HepG2 (cell line): ENCODE data around the gene ABCB10. TPM values are rescaled to one million over a fixed set of nuclear protein-coding genes. Genes with fewer than 3 reads are reported as not detected.
A peak's percentile ranks its signal among the peaks of the same experiment; 100 is the strongest.

Source experiments
- ARNT2 ChIP-seq: sonication (generic); formaldehyde crosslinking; IDR thresholded peaks from 2 replicates; pipeline ENCODE4 v1.8.0; 2022; ENCODE audit warnings: mild to moderate bottlenecking, low read depth, missing genetic modification reagents, moderate library complexity
- BORCS8-MEF2B ChIP-seq: sonication (generic); formaldehyde crosslinking; IDR thresholded peaks from 2 replicates; pipeline ENCODE4 v1.8.0; 2022; ENCODE audit warnings: mild to moderate bottlenecking, missing genetic modification reagents
- CBX2 ChIP-seq, 2 experiments: fragments of 200-600 bp in 1 of 2; sonication (generic); formaldehyde crosslinking in 1 of 2; IDR thresholded peaks; 2 replicates each; pipeline versions ENCODE4 v1.7.0 to v1.8.1; 2018 to 2022; ENCODE audit warnings: low read depth in 2 of 2, low read length in 1 of 2, mild to moderate bottlenecking in 1 of 2, missing genetic modification reagents in 1 of 2
- FOXC1 ChIP-seq: sonication (generic); formaldehyde crosslinking; IDR thresholded peaks from 2 replicates; pipeline ENCODE4 v1.8.0; 2022; ENCODE audit warnings: mild to moderate bottlenecking, missing genetic modification reagents, borderline replicate concordance
- FOXK2 ChIP-seq: fragments of 450-650 bp; IDR thresholded peaks from 2 replicates; pipeline ENCODE4 v1.6.1; 2016
- POLR2A ChIP-seq, 2 experiments: IDR thresholded peaks; 2 replicates each; pipeline ENCODE4 v1.6.1; 2011; ENCODE audit warnings: low read depth in 2 of 2, low read length in 2 of 2, mild to moderate bottlenecking in 1 of 2, moderate library complexity in 1 of 2; ENCODE audit not compliant: insufficient read depth in 1 of 2
- RBM22 ChIP-seq: fragments of 200-400 bp; formaldehyde crosslinking; optimal IDR thresholded peaks from 2 replicates; pipeline ENCODE3; 2017; ENCODE audit warnings: mild to moderate bottlenecking, low read length, moderate library complexity
- SMAD3 ChIP-seq: sonication (generic); formaldehyde crosslinking; IDR thresholded peaks from 2 replicates; pipeline ENCODE4 v1.4.0; 2020; ENCODE audit warnings: missing genetic modification reagents
- SOX13 ChIP-seq, 3 experiments: fragments of 450-650 bp in 1 of 3; sonication (generic) in 1 of 3; formaldehyde crosslinking in 1 of 3; IDR thresholded peaks in 2 of 3; conservative IDR thresholded peaks in 1 of 3; 2 replicates each; pipeline versions ENCODE4 v1.5.0 to v1.6.1; 2016 to 2020; ENCODE audit warnings: antibody characterized with exemption in 1 of 3, mild to moderate bottlenecking in 1 of 3, missing compliant biosample characterization in 1 of 3, missing genetic modification reagents in 1 of 3, moderate library complexity in 1 of 3
- TAF1 ChIP-seq: sonication (generic); formaldehyde crosslinking; IDR thresholded peaks from 2 replicates; pipeline ENCODE4 v1.4.0; 2020; ENCODE audit warnings: missing genetic modification reagents
- TGIF2 ChIP-seq: IDR thresholded peaks from 2 replicates; pipeline ENCODE4 v1.6.1; 2016; ENCODE audit warnings: control low read depth, missing compliant biosample characterization
- ZNF138 ChIP-seq: sonication (generic); formaldehyde crosslinking; IDR thresholded peaks from 2 replicates; pipeline ENCODE4 v1.5.0; 2020; ENCODE audit warnings: mild to moderate bottlenecking, low read depth, missing genetic modification reagents
- ZNF260 ChIP-seq: sonication (generic); formaldehyde crosslinking; IDR thresholded peaks from 2 replicates; pipeline ENCODE4 v1.4.0; 2020; ENCODE audit warnings: missing genetic modification reagents, low read depth, mild to moderate bottlenecking, borderline replicate concordance
- ZNF263 ChIP-seq: sonication (generic); formaldehyde crosslinking; IDR thresholded peaks from 2 replicates; pipeline ENCODE4 v1.4.0; 2020; ENCODE audit warnings: missing genetic modification reagents
- ZNF354B ChIP-seq: sonication (generic); formaldehyde crosslinking; IDR thresholded peaks from 2 replicates; pipeline ENCODE4 v1.8.0; 2022; ENCODE audit warnings: mild to moderate bottlenecking, missing genetic modification reagents
- ZNF782 ChIP-seq: sonication (generic); formaldehyde crosslinking; IDR thresholded peaks from 2 replicates; pipeline ENCODE4 v1.4.0; 2020; ENCODE audit warnings: missing genetic modification reagents, mild to moderate bottlenecking, borderline replicate concordance
- ZZZ3 ChIP-seq: sonication (generic); formaldehyde crosslinking; IDR thresholded peaks from 2 replicates; pipeline ENCODE4 v1.4.0; 2020; ENCODE audit warnings: missing genetic modification reagents, mild to moderate bottlenecking, borderline replicate concordance
- polyA plus RNA-seq, 8 experiments: library from polyadenylated mRNA; depleted of rRNA in 3 of 8; stranded (reverse) in 7 of 8; unstranded in 1 of 8; fragments of >200 nt; fragmentation: Illumina TruSeq in 4 of 8; extraction: Trizol in 4 of 8; gene quantifications; 2 replicates each; pipeline versions ENCODE4 v1.2.1 to v1.2.3, GENCODE V29; 2011 to 2016; ENCODE audit warnings: low read depth in 4 of 8, missing spikeins in 1 of 8, mixed read lengths in 1 of 8; ENCODE audit not compliant: insufficient read depth in 1 of 8
- total RNA-seq, 5 experiments: library from RNA; depleted of rRNA; stranded (reverse); fragments of >200 nt; fragmentation: Illumina TruSeq; extraction: Trizol; gene quantifications; 2 replicates each; pipeline ENCODE4 v1.2.3, GENCODE V29; 2016; ENCODE audit warnings: low read depth in 1 of 5
- TF ChIP-seq, protein P1 (sequence below): IDR thresholded peaks from 2 replicates; pipeline ENCODE4 v1.6.1; 2018; ENCODE audit warnings: missing genetic modification reagents
- TF ChIP-seq, protein P2 (sequence below), 2 experiments: sonication (generic) in 1 of 2; formaldehyde crosslinking in 1 of 2; IDR thresholded peaks; 2 replicates each; pipeline versions ENCODE4 v1.5.1 to v1.6.1; 2011 to 2020; ENCODE audit warnings: borderline replicate concordance in 1 of 2, low read depth in 1 of 2, low read length in 1 of 2, mild to moderate bottlenecking in 1 of 2, missing genetic modification reagents in 1 of 2, moderate library complexity in 1 of 2
- TF ChIP-seq, protein P3 (sequence below): sonication (generic); formaldehyde crosslinking; IDR thresholded peaks from 2 replicates; pipeline ENCODE4 v1.4.0; 2020; ENCODE audit warnings: mild to moderate bottlenecking, missing genetic modification reagents
- TF ChIP-seq, protein P4 (sequence below): sonication (generic); formaldehyde crosslinking; IDR thresholded peaks from 2 replicates; pipeline ENCODE4 v1.4.0; 2020; ENCODE audit warnings: mild to moderate bottlenecking, missing genetic modification reagents
- TF ChIP-seq, protein P5 (sequence below): IDR thresholded peaks from 2 replicates; pipeline ENCODE4 v1.6.1; 2018; ENCODE audit warnings: missing genetic modification reagents, mild to moderate bottlenecking, missing compliant biosample characterization

The ABCB10 gene
- total and polyA plus RNA-seq, 2 of the 13 experiments (the other 11 are each of a cell fraction or from before 2014, with no cell fraction given) = 11.2 to 28.9 TPM

DNA sequence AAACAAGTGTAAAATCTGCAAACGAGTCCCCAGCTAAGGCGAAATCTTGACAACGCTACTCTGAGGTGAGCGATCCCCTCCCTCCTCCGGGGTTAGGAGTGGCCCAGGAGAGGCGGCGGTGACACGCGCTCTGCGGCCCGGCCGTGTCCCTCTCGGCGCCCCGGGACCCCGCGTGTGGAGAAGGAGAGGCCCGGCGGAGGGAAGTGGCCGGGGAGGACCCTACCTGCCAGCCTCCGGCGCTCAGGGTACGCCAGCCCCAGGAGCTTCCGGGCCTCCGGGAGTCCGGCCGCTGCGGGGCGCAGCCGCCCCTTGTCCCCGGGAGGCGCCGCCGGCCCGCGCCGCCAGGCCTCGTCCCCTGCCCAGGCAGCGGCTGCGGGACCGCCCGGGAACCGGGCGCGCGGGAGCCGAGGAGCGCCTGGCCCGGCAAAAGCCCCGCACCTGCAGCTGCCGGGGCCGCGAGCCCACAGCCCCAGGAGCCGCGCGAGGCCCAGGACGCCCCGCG is 543 bp downstream of the ABCB10 start (continued):
- TF ChIP-seq ZNF354B (CRISPR knock-in tag) = no peak
- no peak for TF ChIP-seq ZNF138 (CRISPR knock-in tag)
- TF ChIP-seq, protein P1, sequence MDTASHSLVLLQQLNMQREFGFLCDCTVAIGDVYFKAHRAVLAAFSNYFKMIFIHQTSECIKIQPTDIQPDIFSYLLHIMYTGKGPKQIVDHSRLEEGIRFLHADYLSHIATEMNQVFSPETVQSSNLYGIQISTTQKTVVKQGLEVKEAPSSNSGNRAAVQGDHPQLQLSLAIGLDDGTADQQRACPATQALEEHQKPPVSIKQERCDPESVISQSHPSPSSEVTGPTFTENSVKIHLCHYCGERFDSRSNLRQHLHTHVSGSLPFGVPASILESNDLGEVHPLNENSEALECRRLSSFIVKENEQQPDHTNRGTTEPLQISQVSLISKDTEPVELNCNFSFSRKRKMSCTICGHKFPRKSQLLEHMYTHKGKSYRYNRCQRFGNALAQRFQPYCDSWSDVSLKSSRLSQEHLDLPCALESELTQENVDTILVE = no peak
- no peak for TF ChIP-seq FOXK2
- no peak for TF ChIP-seq CBX2 (IDR thresholded peaks at IDR 0.05; ENCODE audit: low read depth, low read length)
- no peak for TF ChIP-seq CBX2 (CRISPR knock-in tag; IDR thresholded peaks at IDR 0.05; ENCODE audit: low read depth)
- no peak for TF ChIP-seq RBM22
- no peak; the same call in 1 of the 2 replicates for TF ChIP-seq TAF1 (CRISPR knock-in tag)
- peak; percentile 11; the same call in 1 of the 2 replicates for TF ChIP-seq ZNF263
- TF ChIP-seq ZNF782 (CRISPR knock-in tag) = no peak
- TF ChIP-seq ZZZ3 (CRISPR knock-in tag) = no peak
- TF ChIP-seq POLR2A (IDR thresholded peaks at IDR 0.05; ENCODE audit: insufficient read depth in 1 of 2, low read depth in 2 of 2, low read length in 2 of 2) = peak in 1 of 2 experiments; percentile 12; a peak in 1 of 4 replicates
- TF ChIP-seq SMAD3 (CRISPR knock-in tag) = no peak
- TF ChIP-seq, protein P2, sequence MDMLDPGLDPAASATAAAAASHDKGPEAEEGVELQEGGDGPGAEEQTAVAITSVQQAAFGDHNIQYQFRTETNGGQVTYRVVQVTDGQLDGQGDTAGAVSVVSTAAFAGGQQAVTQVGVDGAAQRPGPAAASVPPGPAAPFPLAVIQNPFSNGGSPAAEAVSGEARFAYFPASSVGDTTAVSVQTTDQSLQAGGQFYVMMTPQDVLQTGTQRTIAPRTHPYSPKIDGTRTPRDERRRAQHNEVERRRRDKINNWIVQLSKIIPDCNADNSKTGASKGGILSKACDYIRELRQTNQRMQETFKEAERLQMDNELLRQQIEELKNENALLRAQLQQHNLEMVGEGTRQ (IDR thresholded peaks at IDR 0.05; ENCODE audit: low read depth, low read length) = no peak
- TF ChIP-seq, protein P2 (CRISPR knock-in tag; IDR thresholded peaks at IDR 0.05; ENCODE audit: borderline replicate concordance) = no peak
- no peak for TF ChIP-seq BORCS8-MEF2B (CRISPR knock-in tag)
- no peak for TF ChIP-seq ZNF260
- TF ChIP-seq, protein P3, sequence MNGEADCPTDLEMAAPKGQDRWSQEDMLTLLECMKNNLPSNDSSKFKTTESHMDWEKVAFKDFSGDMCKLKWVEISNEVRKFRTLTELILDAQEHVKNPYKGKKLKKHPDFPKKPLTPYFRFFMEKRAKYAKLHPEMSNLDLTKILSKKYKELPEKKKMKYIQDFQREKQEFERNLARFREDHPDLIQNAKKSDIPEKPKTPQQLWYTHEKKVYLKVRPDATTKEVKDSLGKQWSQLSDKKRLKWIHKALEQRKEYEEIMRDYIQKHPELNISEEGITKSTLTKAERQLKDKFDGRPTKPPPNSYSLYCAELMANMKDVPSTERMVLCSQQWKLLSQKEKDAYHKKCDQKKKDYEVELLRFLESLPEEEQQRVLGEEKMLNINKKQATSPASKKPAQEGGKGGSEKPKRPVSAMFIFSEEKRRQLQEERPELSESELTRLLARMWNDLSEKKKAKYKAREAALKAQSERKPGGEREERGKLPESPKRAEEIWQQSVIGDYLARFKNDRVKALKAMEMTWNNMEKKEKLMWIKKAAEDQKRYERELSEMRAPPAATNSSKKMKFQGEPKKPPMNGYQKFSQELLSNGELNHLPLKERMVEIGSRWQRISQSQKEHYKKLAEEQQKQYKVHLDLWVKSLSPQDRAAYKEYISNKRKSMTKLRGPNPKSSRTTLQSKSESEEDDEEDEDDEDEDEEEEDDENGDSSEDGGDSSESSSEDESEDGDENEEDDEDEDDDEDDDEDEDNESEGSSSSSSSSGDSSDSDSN (CRISPR knock-in tag) = peak; percentile 95
- TF ChIP-seq TGIF2 = 0 out of 2 replicates have a peak, but pooled peaks have one; percentile 55
- TF ChIP-seq, protein P4, sequence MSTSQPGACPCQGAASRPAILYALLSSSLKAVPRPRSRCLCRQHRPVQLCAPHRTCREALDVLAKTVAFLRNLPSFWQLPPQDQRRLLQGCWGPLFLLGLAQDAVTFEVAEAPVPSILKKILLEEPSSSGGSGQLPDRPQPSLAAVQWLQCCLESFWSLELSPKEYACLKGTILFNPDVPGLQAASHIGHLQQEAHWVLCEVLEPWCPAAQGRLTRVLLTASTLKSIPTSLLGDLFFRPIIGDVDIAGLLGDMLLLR (CRISPR knock-in tag) = no peak
- no peak for TF ChIP-seq FOXC1 (CRISPR knock-in tag)
- TF ChIP-seq, protein P5, sequence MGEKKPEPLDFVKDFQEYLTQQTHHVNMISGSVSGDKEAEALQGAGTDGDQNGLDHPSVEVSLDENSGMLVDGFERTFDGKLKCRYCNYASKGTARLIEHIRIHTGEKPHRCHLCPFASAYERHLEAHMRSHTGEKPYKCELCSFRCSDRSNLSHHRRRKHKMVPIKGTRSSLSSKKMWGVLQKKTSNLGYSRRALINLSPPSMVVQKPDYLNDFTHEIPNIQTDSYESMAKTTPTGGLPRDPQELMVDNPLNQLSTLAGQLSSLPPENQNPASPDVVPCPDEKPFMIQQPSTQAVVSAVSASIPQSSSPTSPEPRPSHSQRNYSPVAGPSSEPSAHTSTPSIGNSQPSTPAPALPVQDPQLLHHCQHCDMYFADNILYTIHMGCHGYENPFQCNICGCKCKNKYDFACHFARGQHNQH (CRISPR knock-in tag) = no peak
- TF ChIP-seq SOX13 (IDR thresholded peaks at IDR 0.05) = no peak
- TF ChIP-seq SOX13 (CRISPR knock-in tag; conservative IDR thresholded peaks at IDR 0.05 in 1 of 2, IDR thresholded peaks at IDR 0.05 in 1 of 2) = no peak
- no peak for TF ChIP-seq ARNT2 (CRISPR knock-in tag)
